Measurements from ENCODE around the gene LRMDA. TPM values are rescaled to one million over a fixed set of nuclear protein-coding genes. Genes with fewer than 3 reads are reported as not detected.

LRMDA gene
- total RNA-seq, 1 donor from 2014 or later, result 4.5 TPM

- intact Hi-C loops (cut with DNase I), result no loop called here
- no peak for DNase-seq (ENCODE audit: low spot score)
These were observed 563.6 kb downstream of the LRMDA start for GRCh38 chr10:75995041-75995430.

- intact Hi-C loops (cut with DNase I), result no loop called here
- DNase-seq (ENCODE audit: low spot score), result no peak
These were observed 564.3 kb downstream of the LRMDA start for GRCh38 chr10:75995720-75996119.

- intact Hi-C loops (cut with DNase I), result no loop called here
- DNase-seq (ENCODE audit: low spot score), result no peak
These were observed 567.6 kb downstream of the LRMDA start for GRCh38 chr10:75999001-75999400.

GRCh38 chr10:75999515-76000209, 568.2 kb downstream of the LRMDA start:
- intact Hi-C loops (cut with DNase I), result no loop called here
- DNase-seq (ENCODE audit: low spot score), result no peak

GRCh38 chr10:76000550-76000949, 569.1 kb downstream of the LRMDA start:
- intact Hi-C loops (cut with DNase I), result no loop called here
- DNase-seq (ENCODE audit: low spot score), result no peak

GRCh38 chr10:76001019-76001418, 569.6 kb downstream of the LRMDA start:
- DNase-seq (ENCODE audit: low spot score), result no peak
- intact Hi-C loops (cut with DNase I), result no loop called here

GRCh38 chr10:76001461-76001860, 570.0 kb downstream of the LRMDA start:
- no peak for DNase-seq (ENCODE audit: low spot score)
- intact Hi-C loops (cut with DNase I), result no loop called here

- no peak for DNase-seq (ENCODE audit: low spot score)
- intact Hi-C loops (cut with DNase I), result no loop called here
These were observed 570.9 kb downstream of the LRMDA start for GRCh38 chr10:76002262-76002854.

GRCh38 chr10:76007667-76008181, 576.3 kb downstream of the LRMDA start:
- no peak for DNase-seq (ENCODE audit: low spot score)
- intact Hi-C loops (cut with DNase I), result no loop called here

GRCh38 chr10:76009531-76009930, 578.1 kb downstream of the LRMDA start:
- no peak for DNase-seq (ENCODE audit: low spot score)
- intact Hi-C loops (cut with DNase I), result no loop called here

GRCh38 chr10:76010703-76011102, 579.3 kb downstream of the LRMDA start:
- no peak for DNase-seq (ENCODE audit: low spot score)
- intact Hi-C loops (cut with DNase I), result no loop called here

- intact Hi-C loops (cut with DNase I), result no loop called here
- no peak for DNase-seq (ENCODE audit: low spot score)
These were observed 581.4 kb downstream of the LRMDA start for GRCh38 chr10:76012716-76013327.

GRCh38 chr10:76015245-76015644, 583.8 kb downstream of the LRMDA start:
- DNase-seq (ENCODE audit: low spot score), result no peak
- intact Hi-C loops (cut with DNase I), result no loop called here

GRCh38 chr10:76017026-76017732, 585.8 kb downstream of the LRMDA start:
- intact Hi-C loops (cut with DNase I), result no loop called here
- no peak for DNase-seq (ENCODE audit: low spot score)

GRCh38 chr10:76017733-76018433, 586.5 kb downstream of the LRMDA start:
- DNase-seq (ENCODE audit: low spot score), result no peak
- intact Hi-C loops (cut with DNase I), result no loop called here

- intact Hi-C loops (cut with DNase I), result no loop called here
- no peak for DNase-seq (ENCODE audit: low spot score)
These were observed 589.2 kb downstream of the LRMDA start for GRCh38 chr10:76020630-76021029.

- no peak for DNase-seq (ENCODE audit: low spot score)
- intact Hi-C loops (cut with DNase I), result no loop called here
These were observed 590.0 kb downstream of the LRMDA start for GRCh38 chr10:76021398-76021797.

- intact Hi-C loops (cut with DNase I), result no loop called here
These were observed 590.9 kb downstream of the LRMDA start for GRCh38 chr10:76022366-76022765.

GRCh38 chr10:76023007-76023406, 591.6 kb downstream of the LRMDA start:
- intact Hi-C loops (cut with DNase I), result no loop called here
- DNase-seq (ENCODE audit: low spot score), result no peak

More at GRCh38 chr10:76022366-76022765, 590.9 kb downstream of the LRMDA start:
- no peak for DNase-seq (ENCODE audit: low spot score)
